Psoas muscle (tissue), 8 donors: ENCODE data around the gene RASA4B. TPM values are rescaled to one million over a fixed set of nuclear protein-coding genes. Genes with fewer than 3 reads are reported as not detected.
A peak's percentile ranks its signal among the peaks of the same experiment; 100 is the strongest.
"Not testable (repeated sequence)": the region's sequence is repeated elsewhere in the genome, so short reads cannot be mapped to it uniquely, and the experiment has no call there.

Experiments used
- ATAC-seq, 4 donors: fragments of 200-7000 bp; cut with Tn5 transposase; one replicate each; pipeline ENCODE4 v1.9.1; 2020; ENCODE audit warnings: moderate library complexity in 3 of 4, mild to moderate bottlenecking in 2 of 4
- DNase-seq, 2 donors: peaks; one replicate each; pipeline ENCODE4 v3.0.0-alpha.2; 2020
- H3K27ac ChIP-seq: fragments of 200-600 bp; one replicate; pipeline ENCODE4 v1.8.0; 2022
- H3K27me3 ChIP-seq, 3 donors: fragments of 200-600 bp in 1 of 3; one replicate each; pipeline versions ENCODE4 v1.6.1 to v1.8.0; 2013 to 2022; ENCODE audit warnings: low read length in 2 of 3, mild to moderate bottlenecking in 2 of 3, moderate library complexity in 1 of 3; ENCODE audit not compliant: insufficient read depth in 3 of 3
- H3K36me3 ChIP-seq, 2 donors: fragments of 200-600 bp in 1 of 2; one replicate each; pipeline versions ENCODE4 v1.6.1 to v1.8.0; 2013 to 2022; ENCODE audit warnings: low read depth in 1 of 2, mild to moderate bottlenecking in 1 of 2, moderate library complexity in 1 of 2; ENCODE audit not compliant: insufficient read depth in 1 of 2
- H3K4me1 ChIP-seq: fragments of 200-600 bp; one replicate; pipeline ENCODE4 v1.8.0; 2022
- H3K4me3 ChIP-seq: fragments of 200-600 bp; one replicate; pipeline ENCODE4 v1.8.0; 2022; ENCODE audit warnings: mild to moderate bottlenecking
- H3K9me3 ChIP-seq: fragments of 200-600 bp; one replicate; pipeline ENCODE4 v1.8.0; 2022
- WGBS, 3 donors: extraction: QIAGEN DNeasy Blood & Tissue Kit; methylation state at CpG; one replicate each; pipeline versions ENCODE4 v1.1.6 to v1.1.7; 2013; 5-methylcytosine and 5-hydroxymethylcytosine counted together
- intact Hi-C, 2 donors: fragments of 100-400 bp; cut with DNase I; formaldehyde crosslinking; loops; one replicate each; pipeline versions ENCODE4 v1.11.0 to v1.14.2; 2022
- polyA plus RNA-seq, 3 donors: library from polyadenylated mRNA; stranded (reverse); fragments of 200-250 nt; gene quantifications; one replicate each; pipeline ENCODE4 v1.2.3, GENCODE V29; 2013
- total RNA-seq, 4 donors: library from RNA; stranded (reverse); fragmentation: NEBNext Ultra II Directional in 2 of 4; extraction: Animal tissue kit (Norgen Biotek cat#: 25700) in 2 of 4; gene quantifications; one replicate each; pipeline versions ENCODE4 v1.2.1 to v1.2.4, GENCODE V29; 2021 to 2023
- donor health status: healthy with polysubstance abuse.
- donor health status: DM: no; HTN: no; CAD: no; lungs with moderate emphysema.
- donor health status: Bipolar disorder and iron deficiency.
- donor health status: healthy.
- donor health status: DM: yes; HTN: yes; CAD: no.
- donor health status: DM: no; HTN: no; CAD: no.
- donor health status: DM: no; HTN: no; CAD: no.
- donor health status: DM: yes; HTN: yes; CAD: no.

Gene RASA4B
- total and polyA plus RNA-seq, 7 donors, result 29.5 to 139 (median 85.7) TPM

DNA sequence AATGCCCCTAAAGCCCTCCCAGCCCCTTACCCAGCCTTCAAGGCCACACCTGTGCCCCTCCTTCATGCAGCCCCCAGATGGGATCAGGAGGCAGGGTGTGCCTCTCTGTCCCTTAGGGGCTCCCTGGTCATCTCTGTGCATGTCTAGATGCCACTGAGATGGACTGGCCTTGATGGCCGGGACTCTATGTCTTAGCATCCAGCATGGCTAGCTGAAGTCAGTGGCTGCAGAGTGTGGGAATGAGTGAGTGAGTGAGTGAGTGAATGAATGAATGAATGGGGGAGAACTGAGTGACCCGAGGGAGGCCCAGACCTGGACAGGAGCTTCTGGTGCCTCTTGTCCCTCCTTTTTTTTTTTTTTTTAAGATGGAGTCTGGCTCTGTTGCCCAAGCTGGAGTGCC is 14.6 kb upstream of the RASA4B start:
- intact Hi-C loops, H3K36me3 ChIP-seq, H3K27ac ChIP-seq, H3K27me3 ChIP-seq, H3K9me3 ChIP-seq, H3K4me3 ChIP-seq, DNase-seq, H3K4me1 ChIP-seq: not testable (repeated sequence)
- 92 to 100% (median 92%) methylated on average over 2 of the region's 2 CpGs for WGBS, 3 donors
- ATAC-seq, result peak in 1 of 4 donors; percentile 6

DNA sequence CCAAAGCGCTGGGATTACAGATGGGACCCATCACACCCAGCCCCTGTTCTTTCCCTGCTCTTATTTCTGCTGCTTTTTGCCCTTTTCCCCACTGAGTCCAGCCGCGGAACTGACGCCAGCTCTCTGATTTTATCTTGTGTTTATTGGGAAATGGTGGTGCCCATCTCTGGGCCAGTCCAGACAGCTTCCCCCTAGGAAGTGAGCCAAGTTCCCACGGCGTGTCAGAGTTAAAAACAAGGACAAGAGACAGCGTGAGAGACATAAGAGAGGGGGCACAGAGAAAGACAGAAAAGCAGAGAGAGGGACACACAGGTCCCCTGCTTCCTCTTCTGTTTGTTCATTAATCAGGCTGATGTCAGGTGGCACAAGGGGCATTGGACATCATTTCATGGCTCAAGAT is 14.0 kb upstream of the RASA4B start:
- H3K4me3 ChIP-seq, ATAC-seq, intact Hi-C loops, H3K36me3 ChIP-seq, H3K27me3 ChIP-seq, H3K27ac ChIP-seq, H3K4me1 ChIP-seq, H3K9me3 ChIP-seq: not testable (repeated sequence)
- DNase-seq, result peak; percentile 6 to 30
- WGBS, 3 donors, result no CpG with 5 or more reads among the region's 7 CpGs

DNA sequence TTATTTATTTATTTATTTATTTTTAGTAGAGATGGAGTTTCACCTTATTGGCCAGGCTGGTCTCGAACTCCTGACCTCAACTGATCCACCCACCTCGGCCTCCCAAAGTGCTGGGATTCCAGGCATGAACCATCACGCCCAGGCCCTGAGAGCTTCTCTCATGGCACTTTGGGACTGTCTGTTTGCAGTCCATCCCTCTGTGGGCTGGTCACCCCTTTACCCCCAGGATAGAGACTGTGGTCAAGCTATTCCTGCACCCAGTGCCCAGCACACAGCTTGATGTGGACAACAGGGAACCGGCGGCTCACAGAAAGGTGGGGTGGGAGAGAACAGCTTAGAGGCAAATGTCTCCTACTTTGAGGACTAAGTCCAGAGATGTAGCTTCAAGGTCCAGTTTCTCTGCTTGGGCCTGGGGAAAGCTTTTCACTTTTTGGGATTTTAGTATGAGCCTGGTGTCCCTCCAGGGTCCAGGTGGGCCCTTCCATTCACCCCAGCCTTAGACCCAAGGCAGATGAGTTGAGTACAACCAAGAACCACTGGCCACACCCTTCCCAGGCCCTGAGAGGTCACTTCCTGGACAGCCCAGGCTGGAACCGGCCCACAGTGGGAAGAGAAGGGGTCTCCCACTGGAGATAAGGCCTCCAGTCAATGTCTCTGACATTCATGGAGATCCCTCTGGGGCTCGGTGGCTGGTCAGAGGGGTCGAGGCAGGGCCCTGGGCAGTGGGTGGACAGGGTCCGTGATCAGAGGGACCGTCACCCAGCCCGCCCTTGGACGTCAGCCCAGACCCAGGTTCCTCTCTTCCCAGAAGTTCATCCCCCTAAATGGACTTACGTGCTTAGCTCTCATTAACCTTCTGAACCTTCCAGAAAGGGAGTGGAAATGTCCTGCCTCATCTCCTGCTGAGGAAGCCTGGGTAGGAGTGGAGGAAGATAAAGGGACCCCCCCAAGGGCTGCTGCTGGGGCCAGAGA is 10.5 kb upstream of the RASA4B start:
- H3K4me3 ChIP-seq, DNase-seq, H3K27ac ChIP-seq, H3K27me3 ChIP-seq, H3K36me3 ChIP-seq, H3K9me3 ChIP-seq, intact Hi-C loops, H3K4me1 ChIP-seq: not testable (repeated sequence)
- ATAC-seq, result peak in 3 of 4 donors; percentile 11 to 19 (median 14)
- 72 to 90% (median 90%) methylated on average over 2 to 3 of the region's 13 CpGs for WGBS, 3 donors

DNA sequence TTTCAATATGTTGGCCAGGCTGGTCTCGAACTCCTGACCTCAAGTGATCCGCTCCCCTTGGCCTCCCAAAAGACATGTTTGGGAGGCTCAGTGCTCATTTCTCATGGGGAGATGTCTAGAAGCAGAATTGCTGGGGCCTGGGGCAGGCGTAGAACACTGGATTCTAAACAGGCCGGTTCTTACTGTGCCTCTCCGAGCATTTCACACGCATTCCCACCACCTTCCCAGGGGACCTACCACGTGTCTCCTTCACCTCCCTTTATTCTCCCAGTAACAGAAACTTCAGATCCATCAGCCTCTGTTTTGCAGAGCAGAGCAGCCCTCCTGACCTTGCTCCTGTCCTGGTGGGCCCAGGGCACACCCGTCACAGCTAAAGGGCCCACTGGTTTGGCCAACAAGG is 9.6 kb upstream of the RASA4B start:
- not testable (repeated sequence) for H3K27ac ChIP-seq
- peak in 3 of 4 donors; percentile 22 to 27 (median 22) for ATAC-seq

DNA sequence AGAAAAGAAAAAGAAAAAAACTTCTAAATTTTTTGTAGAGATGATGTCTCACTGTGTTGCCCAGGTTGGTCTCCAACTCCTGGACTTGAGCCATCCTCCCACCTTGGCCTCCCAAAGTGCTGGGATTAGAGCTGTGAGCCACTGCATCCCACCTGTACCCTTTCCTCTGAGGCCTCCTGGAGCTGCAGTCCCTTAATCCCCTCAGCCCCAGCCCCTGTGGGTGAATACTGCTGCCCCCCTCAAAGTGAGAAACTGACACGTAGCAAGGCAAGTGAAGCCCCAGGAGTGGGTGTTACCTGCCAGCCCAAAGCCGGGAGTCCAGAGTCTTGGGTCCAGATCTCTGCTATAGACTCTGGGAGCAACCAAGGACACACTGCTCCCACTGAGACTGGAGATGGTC is 7.2 kb upstream of the RASA4B start:
- DNase-seq, result peak in 1 of 2 donors; percentile 1
- 54 to 67% (median 56%) methylated on average over 1 of the region's 2 CpGs for WGBS, 3 donors
- H3K4me3 ChIP-seq, H3K4me1 ChIP-seq, H3K27ac ChIP-seq, H3K9me3 ChIP-seq, H3K27me3 ChIP-seq, H3K36me3 ChIP-seq, intact Hi-C loops: not testable (repeated sequence)
- ATAC-seq, result peak in 2 of 4 donors; percentile 11 to 20

More for the DNA sequence above, 9.6 kb upstream of the RASA4B start:
- H3K9me3 ChIP-seq, intact Hi-C loops, H3K36me3 ChIP-seq, H3K4me1 ChIP-seq, H3K27me3 ChIP-seq, H3K4me3 ChIP-seq, DNase-seq: not testable (repeated sequence)
- 70 to 78% (median 75%) methylated on average over 1 of the region's 8 CpGs for WGBS, 3 donors

DNA sequence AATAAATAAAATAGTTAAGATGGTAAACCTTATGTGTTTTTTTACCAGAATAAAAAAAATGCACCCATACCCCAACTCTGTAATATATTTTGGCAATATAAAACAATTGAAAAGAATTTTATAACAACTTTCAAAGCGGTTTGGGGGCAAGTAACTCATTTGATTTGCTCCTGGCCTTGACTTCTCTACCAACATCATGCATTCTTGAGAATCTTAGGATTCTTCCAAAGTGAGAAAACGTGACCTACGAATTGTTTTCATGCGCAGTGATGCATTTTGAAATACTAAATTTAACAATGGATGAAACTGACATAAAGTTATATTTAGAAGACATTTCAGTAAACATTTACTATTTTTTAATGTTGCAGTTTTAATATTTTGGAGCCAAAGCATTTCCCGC is 3.2 kb upstream of the RASA4B start:
- H3K4me1 ChIP-seq, H3K27ac ChIP-seq, H3K36me3 ChIP-seq, H3K9me3 ChIP-seq, intact Hi-C loops, H3K27me3 ChIP-seq, DNase-seq, H3K4me3 ChIP-seq, ATAC-seq: not testable (repeated sequence)
- WGBS, 3 donors, result 79 to 80% methylated on average over 4 of the region's 5 CpGs; no CpG with 5 or more reads in 1 of the 3 donors

DNA sequence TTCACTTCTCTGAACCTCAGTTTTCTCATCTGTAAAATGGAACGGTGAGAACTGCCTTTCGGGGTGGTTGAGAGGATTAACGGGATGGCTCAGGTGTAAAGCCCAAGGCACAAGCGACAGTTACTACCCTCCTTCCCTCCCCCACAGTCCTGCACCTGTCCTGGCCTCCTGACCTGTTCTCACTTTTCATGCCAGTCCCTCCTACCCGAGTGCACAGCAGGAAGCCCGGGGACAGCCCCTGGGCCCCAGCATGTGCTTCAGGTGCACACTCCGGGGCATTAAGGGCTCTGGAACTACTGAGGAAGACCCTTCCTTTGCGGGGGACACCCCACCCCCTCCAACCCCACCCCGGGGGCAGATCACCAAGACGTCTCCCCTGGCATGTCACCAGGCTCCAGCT is 626 bp downstream of the RASA4B start:
- ATAC-seq, result peak in 2 of 4 donors; percentile 13 to 55
- H3K4me3 ChIP-seq, H3K27me3 ChIP-seq, H3K27ac ChIP-seq, DNase-seq, H3K9me3 ChIP-seq, intact Hi-C loops, H3K36me3 ChIP-seq, H3K4me1 ChIP-seq: not testable (repeated sequence)
- WGBS, 3 donors, result no CpG with 5 or more reads among the region's 10 CpGs

DNA sequence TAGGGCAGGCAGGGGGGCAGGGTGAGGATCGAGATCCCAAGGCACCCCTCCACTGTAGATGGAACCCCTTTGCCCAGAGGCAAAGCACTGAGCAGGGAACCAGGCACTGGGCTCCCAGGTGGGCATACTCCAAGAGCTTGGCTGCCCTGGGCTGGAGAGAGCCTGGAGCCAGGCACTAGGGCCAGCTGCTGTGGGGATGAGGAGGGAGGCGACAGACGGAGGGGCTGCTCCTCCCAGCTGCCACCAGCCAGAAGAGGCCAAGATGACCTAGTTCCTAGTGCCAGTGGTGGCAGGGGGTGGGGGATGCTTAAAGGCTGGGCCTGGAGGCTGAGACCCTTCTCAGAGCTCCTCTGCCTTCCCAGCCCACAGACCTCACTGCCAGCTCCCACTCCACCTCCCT is 1.7 kb downstream of the RASA4B start:
- intact Hi-C loops, result not testable (repeated sequence)

DNA sequence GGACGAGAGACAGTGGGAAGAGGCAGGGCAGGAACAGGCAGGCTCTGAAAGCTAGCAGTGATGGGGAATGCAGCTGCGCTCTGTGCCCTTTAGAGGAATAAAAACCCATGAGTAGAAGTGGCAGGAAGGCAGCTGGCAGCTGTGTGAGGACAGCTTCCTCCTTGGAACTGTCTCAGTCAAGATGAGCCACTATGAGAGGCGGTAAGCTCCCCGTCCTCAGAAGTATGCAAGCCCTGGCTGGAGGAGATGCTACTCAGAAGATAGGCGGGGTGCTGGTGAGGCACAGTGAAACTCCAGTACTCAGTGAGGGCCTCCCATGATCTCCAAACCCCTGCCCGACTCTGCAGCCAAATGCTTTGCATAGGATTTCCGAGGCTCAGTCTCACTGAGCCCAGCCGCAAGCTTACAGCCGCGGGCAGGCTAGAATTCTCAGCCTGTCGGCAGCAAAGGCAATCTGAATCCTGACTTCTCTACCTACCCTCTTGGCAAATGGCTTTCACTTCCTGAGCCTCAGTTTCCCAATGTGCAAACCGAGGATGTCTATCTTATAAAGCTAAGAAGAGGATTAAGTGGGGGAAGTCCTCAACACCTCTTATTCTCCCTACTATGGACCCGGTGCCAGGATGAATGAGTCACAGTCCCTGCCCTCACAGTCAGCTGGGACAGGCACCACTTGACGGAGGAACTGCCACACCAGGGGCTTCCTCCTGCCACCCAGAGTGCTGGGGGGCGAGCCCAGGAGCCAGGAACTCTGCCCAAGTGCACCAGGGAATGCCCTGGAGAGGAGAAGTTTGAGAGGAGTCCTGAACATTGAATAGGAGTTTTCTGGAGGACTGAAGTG is 2.5 kb downstream of the RASA4B start:
- H3K27me3 ChIP-seq, H3K9me3 ChIP-seq, H3K4me1 ChIP-seq, H3K36me3 ChIP-seq, intact Hi-C loops, H3K4me3 ChIP-seq: not testable (repeated sequence)
- WGBS, 3 donors, result 0 to 6% methylated on average over 1 to 2 of the region's 15 CpGs; no CpG with 5 or more reads in 1 of the 3 donors
- peak; percentile 53 to 66 (median 58) for ATAC-seq
- H3K27ac ChIP-seq, result peak overlapping the region; percentile 78
- peak in 1 of 2 donors; percentile 46 for DNase-seq

More for the DNA sequence above, 1.7 kb downstream of the RASA4B start:
- peak; percentile 27 to 59 (median 40) for ATAC-seq
- H3K27ac ChIP-seq, DNase-seq, H3K27me3 ChIP-seq, H3K9me3 ChIP-seq, H3K4me3 ChIP-seq, H3K4me1 ChIP-seq, H3K36me3 ChIP-seq: not testable (repeated sequence)
- WGBS, 3 donors, result no CpG with 5 or more reads among the region's 3 CpGs

DNA sequence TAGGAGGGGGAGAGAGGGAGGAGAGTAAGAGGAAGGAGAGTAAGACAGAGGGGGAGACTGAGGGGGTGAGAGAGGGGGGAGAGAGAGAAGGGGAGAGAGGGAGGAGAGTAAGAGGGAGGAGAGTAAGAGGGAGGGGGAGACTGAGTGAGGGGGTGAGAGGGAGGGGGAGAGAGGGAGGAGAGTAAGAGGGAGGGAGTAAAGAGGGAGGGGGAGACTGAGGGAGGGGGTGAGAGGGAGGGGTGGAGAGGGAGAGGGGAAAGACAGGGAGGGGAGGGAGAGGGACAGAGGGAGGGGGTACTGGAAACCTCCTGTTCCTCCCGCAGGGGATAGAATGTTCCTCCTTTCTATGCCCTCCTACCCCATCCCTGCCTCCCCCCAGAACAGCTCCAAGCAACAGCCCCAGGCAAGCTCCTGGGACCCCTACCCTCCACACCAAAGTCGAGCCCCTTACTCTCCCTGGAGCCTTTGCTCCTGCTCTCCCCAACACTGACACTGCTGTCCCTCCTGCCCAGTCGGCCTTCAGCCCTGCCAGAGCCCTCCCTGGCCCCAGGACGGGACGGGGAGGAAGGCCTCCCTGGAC is 4.8 kb downstream of the RASA4B start:
- H3K9me3 ChIP-seq, H3K4me1 ChIP-seq, H3K36me3 ChIP-seq, H3K27me3 ChIP-seq, intact Hi-C loops: not testable (repeated sequence)
- WGBS, 3 donors, result 1 to 8% (median 1%) methylated on average over 3 to 5 of the region's 5 CpGs
- H3K27ac ChIP-seq, result peak overlapping the region; percentile 75
- DNase-seq, result peak; percentile 34 to 61
- H3K4me3 ChIP-seq, result peak overlapping the region; percentile 49
- ATAC-seq, result peak; percentile 2 to 36 (median 30)
